HEK293T (cell line): Measurements from ENCODE around the gene SBNO2.
A peak's percentile ranks its signal among the peaks of the same experiment; 100 is the strongest.

Experiments
- BHLHE40 ChIP-seq: fragments of 450-650 bp; IDR thresholded peaks from 2 replicates; pipeline ENCODE4 v1.6.1; 2016; ENCODE audit warnings: mild to moderate bottlenecking, moderate library complexity, borderline replicate concordance
- CTBP1 ChIP-seq: fragments of 450-650 bp; IDR thresholded peaks from 2 replicates; pipeline ENCODE4 v1.6.1; 2016; ENCODE audit warnings: borderline replicate concordance
- ELF4 ChIP-seq: fragments of 450-650 bp; IDR thresholded peaks from 2 replicates; pipeline ENCODE4 v1.6.1; 2017; ENCODE audit warnings: antibody characterized with exemption
- FOXK2 ChIP-seq: fragments of 450-650 bp; IDR thresholded peaks from 2 replicates; pipeline ENCODE4 v1.6.1; 2016; ENCODE audit warnings: mild to moderate bottlenecking
- FOXM1 ChIP-seq: fragments of 450-650 bp; IDR thresholded peaks from 2 replicates; pipeline ENCODE4 v1.6.1; 2017; ENCODE audit warnings: mild to moderate bottlenecking, borderline replicate concordance
- HDGF ChIP-seq: fragments of 450-650 bp; IDR thresholded peaks from 2 replicates; pipeline ENCODE4 v1.6.1; 2017; ENCODE audit warnings: antibody characterized with exemption, borderline replicate concordance
- LEF1 ChIP-seq: fragments of 450-650 bp; IDR thresholded peaks from 2 replicates; pipeline ENCODE4 v1.6.1; 2017; ENCODE audit warnings: mild to moderate bottlenecking, borderline replicate concordance
- NFRKB ChIP-seq: fragments of 450-650 bp; IDR thresholded peaks from 2 replicates; pipeline ENCODE4 v1.6.1; 2016; ENCODE audit warnings: mild to moderate bottlenecking, moderate library complexity
- SP1 ChIP-seq: fragments of 450-650 bp; IDR thresholded peaks from 2 replicates; pipeline ENCODE4 v1.6.1; 2017
- SUZ12 ChIP-seq: fragments of 450-650 bp; IDR thresholded peaks from 2 replicates; pipeline ENCODE4 v1.6.1; 2016; ENCODE audit warnings: mild to moderate bottlenecking
- TARDBP ChIP-seq: fragments of 450-650 bp; IDR thresholded peaks from 2 replicates; pipeline ENCODE4 v1.6.1; 2016
- TF ChIP-seq, protein P1 (sequence below): fragments of 450-650 bp; IDR thresholded peaks from 2 replicates; pipeline ENCODE4 v1.6.1; 2016

DNA sequence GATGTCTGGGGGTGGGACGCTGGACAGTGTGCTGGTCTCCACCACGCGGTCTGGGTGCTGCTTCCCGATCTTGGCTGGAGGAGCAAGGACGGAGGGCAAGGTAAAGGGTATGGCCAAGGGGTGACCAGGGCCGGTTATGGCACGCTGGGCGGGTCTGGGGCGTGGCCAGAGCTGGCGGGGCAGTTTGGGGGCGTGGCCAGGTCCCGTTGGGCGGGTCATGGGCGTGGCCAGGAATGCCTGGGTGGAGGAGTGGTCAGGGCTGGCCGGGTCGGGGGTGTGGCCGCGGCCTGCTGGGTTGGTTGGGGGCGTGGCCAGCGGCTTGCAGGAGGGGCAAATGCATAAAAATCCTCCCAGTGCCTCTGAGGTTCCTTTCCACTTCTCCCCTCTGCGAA lies 51.1 kb downstream of the SBNO2 start:
- no peak for TF ChIP-seq LEF1
- no peak for TF ChIP-seq HDGF
- TF ChIP-seq, protein P1, sequence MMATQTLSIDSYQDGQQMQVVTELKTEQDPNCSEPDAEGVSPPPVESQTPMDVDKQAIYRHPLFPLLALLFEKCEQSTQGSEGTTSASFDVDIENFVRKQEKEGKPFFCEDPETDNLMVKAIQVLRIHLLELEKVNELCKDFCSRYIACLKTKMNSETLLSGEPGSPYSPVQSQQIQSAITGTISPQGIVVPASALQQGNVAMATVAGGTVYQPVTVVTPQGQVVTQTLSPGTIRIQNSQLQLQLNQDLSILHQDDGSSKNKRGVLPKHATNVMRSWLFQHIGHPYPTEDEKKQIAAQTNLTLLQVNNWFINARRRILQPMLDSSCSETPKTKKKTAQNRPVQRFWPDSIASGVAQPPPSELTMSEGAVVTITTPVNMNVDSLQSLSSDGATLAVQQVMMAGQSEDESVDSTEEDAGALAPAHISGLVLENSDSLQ: no peak
- no peak for TF ChIP-seq FOXK2
- no peak for TF ChIP-seq NFRKB
- TF ChIP-seq TARDBP: no peak
- TF ChIP-seq SP1: peak; percentile 100
- TF ChIP-seq BHLHE40: no peak
- no peak for TF ChIP-seq CTBP1
- TF ChIP-seq FOXM1: no peak
- no peak for TF ChIP-seq SUZ12
- TF ChIP-seq ELF4: no peak
